HG02759 (cell line): ENCODE data around the gene RBM20.
A peak's percentile ranks its signal among the peaks of the same experiment; 100 is the strongest.
"Not testable (repeated sequence)": the region's sequence is repeated elsewhere in the genome, so short reads cannot be mapped to it uniquely, and the experiment has no call there.

Experiments used
- ATAC-seq: cut with Tn5 transposase; IDR thresholded peaks from one replicate; pipeline ENCODE4 v1.9.1; 2021; ENCODE audit warnings: mild to moderate bottlenecking, moderate library complexity; ENCODE audit not compliant: unreplicated experiment

RBM20 gene

DNA sequence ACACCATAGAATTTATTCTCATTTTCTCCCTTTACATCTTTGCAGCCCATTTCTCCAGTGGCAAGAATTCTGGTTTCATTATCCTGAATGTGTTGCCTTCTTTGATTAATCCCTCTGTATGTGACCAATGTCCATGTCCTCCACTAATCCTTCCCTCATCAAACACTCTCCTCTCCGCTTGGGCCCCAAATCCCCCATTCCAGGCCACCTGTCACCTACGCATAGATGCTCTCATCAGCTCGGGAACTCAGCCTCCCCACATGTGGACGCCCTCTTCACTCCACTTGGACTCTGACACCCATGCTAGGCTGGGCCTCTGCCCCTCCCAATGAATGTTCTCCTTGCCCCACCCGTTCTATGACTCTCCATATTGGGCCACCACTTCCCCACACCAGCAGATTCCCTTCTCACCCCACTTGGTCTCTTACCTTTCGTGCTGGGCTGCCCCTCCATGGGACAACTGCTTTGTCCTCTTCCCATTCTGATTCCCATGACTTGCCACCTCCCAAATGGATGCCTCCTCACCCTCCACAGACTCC lies 18.7 kb upstream of the RBM20 start:
- ATAC-seq, result no peak

DNA sequence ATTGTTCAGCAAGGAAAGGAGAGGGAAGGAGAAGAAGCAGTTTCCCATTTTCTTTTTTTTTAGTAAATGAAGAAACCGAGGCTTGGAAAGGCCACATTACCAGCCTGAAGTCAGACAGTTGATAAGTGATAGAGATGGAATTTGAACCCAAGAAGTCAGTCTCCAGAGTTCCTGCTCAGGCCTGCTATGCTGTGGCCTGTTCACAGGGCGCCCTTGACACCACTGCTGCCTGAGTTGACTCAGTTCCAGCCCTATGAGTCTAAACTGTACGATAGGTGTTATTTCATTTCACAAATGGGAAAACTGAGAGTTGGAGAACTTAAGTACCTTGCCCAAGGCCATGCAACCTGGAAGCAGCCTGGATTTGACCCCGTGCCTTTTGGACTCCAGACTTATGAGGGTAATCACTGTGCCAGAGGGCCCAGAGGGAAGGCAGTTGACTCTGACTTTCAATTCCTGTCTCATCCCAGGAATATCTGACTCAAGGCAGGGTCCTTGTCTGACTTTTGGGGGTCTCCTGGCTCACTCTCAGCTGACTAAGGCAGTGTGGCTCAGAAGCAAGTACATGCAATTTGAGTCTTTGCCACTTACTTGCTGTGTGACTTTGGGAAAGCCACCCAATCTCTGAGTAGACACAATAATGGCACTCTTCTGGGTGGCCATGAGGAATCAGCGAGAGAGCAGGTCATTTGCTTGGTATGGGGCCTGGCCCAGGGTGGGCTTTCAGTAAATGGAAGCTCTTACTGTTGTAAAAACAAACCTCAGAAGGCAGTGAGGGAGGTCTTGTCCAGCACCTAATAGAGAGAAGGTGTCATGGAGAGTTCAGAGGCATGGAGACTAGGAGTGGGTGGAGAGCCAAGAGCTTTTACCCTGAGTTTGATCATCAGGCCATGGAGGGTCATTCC lies 17.9 kb upstream of the RBM20 start:
- no peak for ATAC-seq

DNA sequence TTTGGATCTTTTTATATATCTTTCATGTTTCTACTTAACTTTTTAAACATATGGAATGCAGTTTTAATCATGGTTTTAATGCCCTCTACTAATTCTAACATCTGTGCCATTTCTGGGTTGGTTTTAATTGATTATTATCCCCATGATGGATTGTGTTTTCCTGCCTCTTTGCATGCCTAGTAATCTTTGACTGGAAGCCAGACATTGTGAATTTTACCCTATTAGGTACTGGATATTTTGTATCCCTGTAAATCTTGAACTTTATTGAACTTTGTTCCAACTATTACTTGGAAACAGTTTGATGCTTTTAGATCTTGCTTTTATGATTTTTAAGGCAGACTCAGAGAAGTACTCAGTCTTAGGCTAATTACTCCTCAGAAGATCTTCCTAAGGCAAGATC lies 16.0 kb upstream of the RBM20 start:
- ATAC-seq, result no peak

DNA sequence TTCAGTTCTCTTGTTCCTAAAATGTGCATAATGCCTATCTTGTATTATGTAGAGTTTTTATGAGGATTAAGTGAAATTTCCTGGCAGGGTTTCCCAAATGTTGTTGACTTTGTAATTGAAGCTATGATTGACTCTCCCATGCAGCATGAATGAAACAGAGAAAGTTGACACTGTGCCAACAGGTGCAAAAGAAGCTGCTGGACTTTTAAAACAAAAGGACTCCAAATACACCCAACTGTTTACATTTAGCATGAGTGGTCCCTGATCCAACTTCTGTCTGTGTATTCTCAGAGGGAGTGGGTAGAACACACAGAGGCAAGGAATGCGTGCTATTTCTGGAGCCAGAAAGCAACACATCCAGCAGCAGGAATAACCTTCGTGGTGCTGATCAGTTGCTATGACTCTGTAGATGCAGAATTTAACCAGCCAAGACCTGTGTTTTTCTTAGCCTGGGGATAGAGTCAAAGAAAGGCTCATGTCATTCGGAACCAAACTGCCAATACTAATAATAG lies 14.4 kb upstream of the RBM20 start:
- no peak for ATAC-seq

DNA sequence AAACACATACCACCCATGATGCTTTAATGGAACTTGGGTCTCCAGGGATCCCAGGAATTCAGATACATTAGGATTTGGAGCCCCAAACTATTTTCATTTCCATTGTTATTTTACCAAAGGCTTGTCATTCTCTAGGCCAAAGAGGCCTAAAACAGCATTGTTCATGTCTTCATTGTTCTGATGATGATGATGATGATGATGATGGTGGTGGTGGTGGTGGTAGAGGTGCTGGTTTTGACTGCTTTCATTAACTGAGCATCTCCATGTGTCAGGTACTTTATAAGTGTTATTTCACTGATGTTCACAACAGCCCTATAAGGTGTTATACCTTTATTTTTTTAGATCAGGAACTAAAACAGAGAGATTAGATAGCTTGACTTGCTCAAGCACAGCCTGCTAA lies 12.2 kb upstream of the RBM20 start:
- ATAC-seq, result no peak

DNA sequence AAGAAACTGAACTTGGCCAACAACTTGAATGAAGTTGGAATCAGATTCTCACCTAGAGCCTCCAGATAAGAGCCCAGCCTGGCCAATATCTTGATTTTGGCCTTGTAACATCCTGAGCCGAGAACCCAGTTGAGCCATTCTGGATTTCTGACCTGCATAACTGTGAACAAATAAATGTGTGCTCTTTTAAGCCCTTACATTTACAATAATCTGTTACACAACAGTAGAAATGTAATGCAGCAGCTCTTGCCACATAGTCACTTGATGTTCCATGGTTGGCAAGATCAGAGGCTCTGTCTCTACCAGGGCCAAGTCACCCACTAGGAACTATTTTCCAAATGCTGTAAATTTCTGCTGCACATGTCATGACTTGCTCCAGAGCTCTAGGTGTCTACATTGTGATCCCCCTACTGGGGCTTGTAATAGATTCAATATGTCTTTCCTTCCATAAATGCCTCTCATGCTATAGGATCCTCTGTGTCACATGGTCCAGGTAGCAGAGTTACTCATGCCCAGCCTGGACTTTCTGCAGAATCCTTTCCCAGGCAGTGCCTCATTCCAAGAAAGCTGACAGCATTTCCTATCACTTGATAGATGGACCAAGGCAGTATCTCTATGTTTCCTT lies 11.4 kb upstream of the RBM20 start:
- no peak for ATAC-seq

DNA sequence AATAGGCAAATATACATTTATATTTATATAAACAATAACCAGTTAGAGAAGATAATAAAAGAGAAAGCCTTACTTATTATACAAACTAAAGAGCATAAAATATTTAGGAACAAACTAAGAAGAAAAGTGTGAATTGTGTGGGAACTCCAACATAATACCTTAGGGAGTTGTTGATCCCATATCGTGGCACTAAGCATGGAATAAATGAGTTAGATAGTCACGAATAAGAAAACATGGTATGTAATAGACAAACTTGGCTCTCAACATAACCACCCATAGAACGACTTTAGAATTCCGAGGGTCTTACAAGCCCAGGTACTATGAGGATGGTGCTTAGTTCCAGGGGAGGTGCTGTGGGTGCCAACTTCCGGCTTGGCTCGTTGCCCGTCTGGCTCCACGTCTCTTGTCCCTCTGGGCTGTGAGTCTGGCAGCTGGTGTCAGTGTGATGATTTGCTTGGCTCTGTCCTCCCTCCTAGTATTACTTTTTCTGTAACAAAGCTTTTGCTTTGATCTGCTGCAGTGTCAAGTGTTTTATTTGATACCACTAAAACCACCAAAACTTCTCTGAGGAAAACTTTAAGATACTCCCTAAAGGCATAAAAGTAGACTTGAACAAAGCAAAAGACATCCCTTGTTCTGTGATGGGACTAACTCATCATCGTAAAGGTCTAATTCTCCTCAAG lies 9.5 kb upstream of the RBM20 start:
- ATAC-seq, result no peak

DNA sequence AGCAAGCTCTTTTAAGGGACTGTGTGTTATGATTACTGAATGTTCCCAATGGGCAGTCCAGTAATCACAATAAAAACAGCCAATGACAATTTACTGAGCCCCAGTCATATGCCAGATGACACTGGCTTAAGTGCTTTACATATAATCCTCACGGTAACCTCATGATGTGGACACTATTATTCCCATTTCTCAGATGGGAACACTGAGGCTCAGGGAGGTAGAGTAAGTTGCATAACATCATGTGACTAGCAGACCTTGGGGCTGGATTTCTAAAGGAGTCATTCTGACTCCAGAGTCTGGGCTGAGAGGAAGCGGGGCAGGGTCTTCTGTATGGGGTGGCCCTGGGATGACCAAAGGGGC lies 7.6 kb upstream of the RBM20 start:
- ATAC-seq, result no peak

DNA sequence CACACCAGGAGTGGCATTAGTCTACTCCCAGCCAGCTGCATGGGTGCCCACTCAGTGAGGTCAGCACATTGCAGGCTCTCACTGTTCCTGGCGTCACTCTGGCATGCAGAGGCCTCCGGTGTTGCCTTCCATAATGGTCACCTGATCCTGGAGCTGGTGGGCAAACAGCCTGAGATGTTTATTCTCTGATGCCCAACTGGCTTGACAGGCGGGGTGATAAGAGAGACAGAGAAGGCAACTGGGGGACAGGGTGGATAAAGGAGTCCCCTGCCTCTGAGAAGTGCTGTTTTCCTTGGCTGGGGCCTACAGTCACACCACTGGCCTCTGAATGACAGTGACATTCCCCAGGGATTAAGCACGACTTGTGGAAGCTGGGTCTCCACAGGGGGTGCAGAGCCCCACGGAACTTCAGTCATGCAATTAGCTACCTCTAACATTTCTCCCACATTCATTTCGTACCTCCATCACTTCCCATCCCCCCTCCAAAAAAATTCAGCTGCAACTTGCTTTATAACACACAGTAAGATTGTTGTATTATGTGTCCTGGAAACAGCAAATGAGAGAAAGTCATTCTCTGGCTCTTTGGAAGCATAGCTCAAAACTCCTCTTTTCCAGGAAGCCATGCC lies 7.1 kb upstream of the RBM20 start:
- no peak for ATAC-seq

DNA sequence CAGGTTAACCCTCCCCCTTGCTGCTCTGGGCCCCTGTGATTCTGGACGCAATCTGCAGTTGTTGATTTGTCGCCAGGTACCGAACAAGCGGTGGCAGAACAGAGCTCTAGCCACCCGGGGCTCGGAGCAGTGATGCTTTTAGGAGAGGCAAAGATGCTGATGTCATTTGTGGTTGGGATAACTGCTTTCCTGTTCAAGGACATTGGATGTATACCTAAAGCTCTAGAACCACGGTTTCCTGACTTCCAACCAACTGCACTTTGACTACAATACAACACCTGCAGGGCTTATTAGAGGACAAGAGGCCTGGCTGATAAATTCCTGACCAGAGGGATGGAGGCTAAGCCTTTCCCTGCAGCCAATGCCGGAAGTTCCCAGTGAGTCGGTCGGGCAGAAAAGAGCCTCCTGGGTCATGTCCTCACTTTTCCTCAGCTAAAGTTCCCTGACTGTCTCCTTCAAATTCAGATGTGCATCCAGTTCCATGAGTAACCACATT lies 6.5 kb upstream of the RBM20 start:
- ATAC-seq, result no peak

DNA sequence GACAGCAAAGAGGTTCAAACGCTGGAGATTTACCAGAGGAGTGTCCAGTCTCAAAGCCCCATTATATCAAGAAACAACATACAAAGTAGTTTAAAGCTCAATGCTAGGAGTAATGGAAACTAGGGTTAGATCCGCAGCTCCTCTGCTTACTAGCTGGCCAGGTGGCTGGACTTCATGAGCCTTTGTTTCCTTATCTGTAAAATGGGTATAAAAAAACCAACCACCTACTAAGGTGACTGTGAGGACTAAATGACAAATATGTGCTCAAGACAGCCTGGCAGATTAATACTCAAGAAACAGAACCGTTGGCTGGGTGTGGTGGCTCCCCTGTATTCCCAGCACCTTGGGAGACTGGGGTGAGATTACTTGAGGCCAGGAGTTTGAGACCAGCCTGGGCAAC lies 5.8 kb upstream of the RBM20 start:
- ATAC-seq, result no peak

DNA sequence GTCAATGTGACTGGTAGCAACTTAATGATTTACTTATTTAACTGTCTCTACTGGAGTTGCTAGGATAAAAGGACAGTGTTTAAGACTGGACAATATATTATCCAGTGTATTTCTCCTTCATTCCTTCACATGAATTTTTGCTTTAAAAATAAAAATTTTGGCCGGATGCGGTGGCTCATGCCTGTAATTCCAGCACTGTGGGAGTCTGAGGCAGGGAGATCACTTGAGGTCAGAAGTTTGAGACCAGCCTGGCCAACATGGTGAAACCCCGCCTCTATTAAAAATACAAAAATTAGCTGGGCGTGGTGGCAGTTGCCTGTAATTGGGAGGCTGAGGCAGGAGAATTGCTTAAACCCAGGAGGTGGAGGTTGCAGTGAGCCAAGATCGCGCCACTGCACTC lies 5.1 kb upstream of the RBM20 start:
- not testable (repeated sequence) for ATAC-seq

DNA sequence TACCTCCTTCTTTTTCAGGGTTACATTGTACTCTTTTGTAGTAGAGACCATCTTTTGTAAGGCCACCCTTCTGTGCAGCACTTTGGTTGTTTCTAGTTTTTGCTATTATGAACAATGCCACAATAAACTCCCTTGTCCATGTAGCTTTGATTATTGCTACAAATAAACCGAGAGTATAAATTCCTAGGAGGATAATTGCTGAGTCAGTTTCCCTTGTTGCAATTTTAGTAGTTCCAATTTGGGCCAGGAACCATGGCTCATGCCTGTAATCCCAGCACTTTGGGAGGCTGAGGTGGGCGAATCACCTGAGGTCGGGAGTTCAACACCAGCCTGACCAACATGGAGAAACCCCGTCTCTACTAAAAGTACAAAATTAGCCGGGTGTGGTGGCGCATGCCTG lies 4.3 kb upstream of the RBM20 start:
- not testable (repeated sequence) for ATAC-seq

DNA sequence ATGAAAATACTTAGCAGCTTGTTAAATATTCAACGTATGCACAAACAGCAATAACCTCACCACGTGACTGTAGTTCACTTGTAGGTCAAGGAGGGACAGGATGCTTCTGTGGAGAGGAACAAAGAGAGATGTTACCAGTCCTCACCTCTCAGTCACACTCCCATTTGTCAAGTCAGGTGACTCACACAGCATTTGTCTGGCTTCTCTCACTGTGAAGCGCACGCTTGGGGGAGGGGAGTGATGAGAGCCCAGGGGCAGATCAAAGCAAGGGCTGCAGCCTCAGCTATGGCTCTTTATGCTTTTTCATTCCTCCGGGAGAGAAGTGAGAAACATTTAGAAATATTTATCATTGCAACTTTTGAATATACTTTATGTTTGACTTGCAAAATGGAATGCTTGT lies 2.9 kb upstream of the RBM20 start:
- peak; percentile 64 for ATAC-seq

DNA sequence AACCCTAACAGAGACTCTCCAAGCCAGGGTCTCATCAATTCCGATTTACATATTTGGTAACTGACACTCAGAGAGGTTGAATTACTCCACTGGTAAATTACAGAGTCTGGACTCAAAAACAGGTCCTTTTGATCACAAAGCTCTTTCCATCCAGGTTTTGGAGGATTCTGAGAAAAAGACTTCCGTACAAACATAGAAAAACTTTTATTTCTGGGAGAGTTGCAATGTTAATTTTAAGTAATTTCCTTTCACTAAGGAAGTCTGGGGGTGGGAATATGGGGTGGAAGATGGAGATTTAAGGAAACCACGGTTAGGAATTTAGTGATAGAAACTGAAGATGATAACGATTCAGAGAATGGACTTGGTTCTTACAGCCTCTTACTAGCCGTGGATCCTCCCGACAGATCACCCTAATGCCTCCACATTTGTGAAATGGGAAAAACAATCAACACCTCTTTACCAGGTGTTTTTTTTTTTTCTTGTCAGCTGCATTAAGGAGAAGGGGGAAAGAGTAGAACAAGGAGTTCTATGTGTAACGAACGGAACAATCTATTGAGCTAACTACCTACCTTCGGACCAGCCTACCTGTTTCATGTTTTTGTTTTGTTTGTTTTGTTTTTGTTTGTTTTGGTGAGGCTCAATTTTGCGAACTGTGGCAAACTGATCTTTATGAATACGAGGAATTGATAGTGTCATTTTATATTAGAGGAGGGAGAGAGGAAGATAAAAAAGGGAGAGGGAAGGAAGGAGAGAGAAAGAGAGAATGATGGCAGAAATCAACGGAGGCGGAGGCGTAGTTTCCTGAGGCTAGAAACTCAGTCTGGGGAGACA lies 1.7 kb upstream of the RBM20 start:
- no peak for ATAC-seq

DNA sequence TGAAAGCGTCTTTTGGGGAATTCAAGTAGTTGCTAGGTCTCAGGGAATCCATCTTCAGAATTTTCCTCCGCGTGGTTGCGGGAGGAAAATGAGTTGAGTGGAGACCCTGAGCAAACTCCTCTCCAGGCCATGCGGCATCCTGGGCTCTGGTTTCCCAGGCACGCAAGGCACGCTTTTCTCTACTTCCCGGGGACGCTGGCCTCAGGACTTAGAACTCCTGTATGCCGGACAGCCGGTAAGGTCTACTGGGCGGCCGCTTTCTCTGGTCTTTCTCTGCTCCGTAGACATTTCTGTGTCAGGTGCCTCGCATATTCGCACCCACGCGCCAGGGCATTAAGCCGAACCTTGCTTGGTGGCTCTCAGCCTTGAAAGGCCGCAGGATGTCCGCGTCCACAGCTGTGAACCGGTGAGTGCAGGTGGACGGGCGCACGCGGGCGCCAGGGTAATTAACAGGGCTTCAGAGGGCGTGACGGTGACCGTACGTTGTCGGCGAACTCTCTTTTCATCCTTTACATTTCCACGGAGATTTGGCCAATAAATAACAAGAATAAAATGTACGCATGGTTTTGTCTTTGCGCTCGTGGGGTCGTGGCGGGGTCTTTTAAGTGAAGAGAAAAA lies 992 bp upstream of the RBM20 start:
- ATAC-seq, result no peak

DNA sequence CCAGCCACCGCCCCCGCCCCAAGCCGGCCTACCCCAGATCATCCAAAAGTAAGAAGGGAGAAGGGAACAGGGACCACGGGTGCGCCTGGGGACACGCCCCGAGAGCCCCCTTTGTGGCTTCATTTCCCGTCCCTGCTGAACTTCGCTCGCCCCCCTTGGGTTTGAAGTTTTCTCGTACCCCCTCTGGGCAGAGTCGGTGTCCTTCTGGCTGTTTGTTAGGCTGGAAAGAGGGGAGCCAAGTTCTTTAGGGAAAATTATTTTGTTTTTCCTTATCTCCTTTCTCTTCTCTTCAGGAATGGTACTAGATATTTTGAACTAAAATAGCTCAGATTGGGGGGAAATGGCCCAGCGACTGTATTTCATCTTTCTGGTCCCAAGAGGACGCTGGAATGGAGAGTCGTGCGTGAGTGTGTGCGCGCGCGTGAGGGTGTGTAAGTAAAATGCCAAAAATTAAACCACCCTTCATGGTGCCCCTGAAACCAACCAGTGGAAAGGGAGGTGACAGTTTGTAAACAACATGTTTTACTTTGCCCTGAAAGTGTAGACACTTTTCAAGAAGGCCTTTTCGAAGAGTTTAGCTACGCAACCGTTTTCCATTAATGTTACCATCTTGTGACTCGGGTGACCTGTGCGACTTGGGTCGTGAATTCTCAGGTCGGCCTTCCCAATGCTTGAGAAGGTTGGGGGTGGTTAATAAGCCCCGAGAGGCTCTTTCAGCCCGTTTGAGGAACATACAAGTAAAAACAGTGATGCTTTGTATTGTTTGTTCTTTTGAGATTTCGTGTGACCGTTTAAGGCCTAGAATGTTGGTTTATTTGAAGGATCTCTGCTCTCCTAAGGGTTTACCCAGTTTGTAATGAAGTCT lies 694 bp downstream of the RBM20 start:
- no peak for ATAC-seq

DNA sequence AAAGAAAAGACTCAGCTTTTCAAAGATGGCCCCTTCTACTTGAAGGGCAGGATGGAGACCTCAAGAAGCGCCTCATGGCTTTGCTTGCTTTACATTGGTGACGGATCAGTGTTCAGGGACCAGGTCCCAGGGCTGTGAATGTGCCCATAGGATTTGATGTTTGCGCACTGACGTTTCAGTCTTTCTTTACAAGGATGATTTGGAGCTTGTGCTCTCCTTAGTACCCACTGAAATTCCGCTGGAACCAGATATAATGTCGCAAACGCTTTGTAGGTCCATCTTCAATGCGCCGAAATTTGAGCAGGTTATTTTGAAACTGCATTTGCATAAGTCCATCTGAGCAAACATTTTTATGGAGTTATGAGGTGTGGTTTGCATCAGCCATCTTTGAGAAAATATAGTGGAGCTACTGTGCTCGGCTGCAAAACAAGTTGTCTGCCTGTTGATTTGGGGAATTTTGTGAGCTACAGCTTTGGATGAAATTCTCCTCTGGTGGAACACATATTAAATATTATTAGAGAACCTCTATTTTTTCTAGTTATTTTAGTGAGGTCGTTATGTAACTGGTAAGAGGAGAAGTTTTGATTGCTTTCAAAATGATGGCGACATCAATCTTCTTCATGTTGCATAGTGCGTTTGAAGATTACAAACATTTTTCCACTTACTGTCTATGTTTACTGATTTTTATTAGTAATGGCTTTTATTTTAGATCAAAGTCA lies 2.4 kb downstream of the RBM20 start:
- no peak for ATAC-seq
